HEK293T (cell line): ENCODE results near the gene ZNF488.

Experiments used
- ARNT ChIP-seq: fragments of 450-650 bp; IDR thresholded peaks from 2 replicates; pipeline ENCODE4 v1.6.1; 2017; ENCODE audit warnings: mild to moderate bottlenecking
- BHLHE40 ChIP-seq: fragments of 450-650 bp; IDR thresholded peaks from 2 replicates; pipeline ENCODE4 v1.6.1; 2016; ENCODE audit warnings: mild to moderate bottlenecking, moderate library complexity, borderline replicate concordance
- ELF4 ChIP-seq: fragments of 450-650 bp; IDR thresholded peaks from 2 replicates; pipeline ENCODE4 v1.6.1; 2017; ENCODE audit warnings: antibody characterized with exemption
- FOXK2 ChIP-seq: fragments of 450-650 bp; IDR thresholded peaks from 2 replicates; pipeline ENCODE4 v1.6.1; 2016; ENCODE audit warnings: mild to moderate bottlenecking
- FOXM1 ChIP-seq: fragments of 450-650 bp; IDR thresholded peaks from 2 replicates; pipeline ENCODE4 v1.6.1; 2017; ENCODE audit warnings: mild to moderate bottlenecking, borderline replicate concordance
- HDGF ChIP-seq: fragments of 450-650 bp; IDR thresholded peaks from 2 replicates; pipeline ENCODE4 v1.6.1; 2017; ENCODE audit warnings: antibody characterized with exemption, borderline replicate concordance
- LEF1 ChIP-seq: fragments of 450-650 bp; IDR thresholded peaks from 2 replicates; pipeline ENCODE4 v1.6.1; 2017; ENCODE audit warnings: mild to moderate bottlenecking, borderline replicate concordance
- NFRKB ChIP-seq: fragments of 450-650 bp; IDR thresholded peaks from 2 replicates; pipeline ENCODE4 v1.6.1; 2016; ENCODE audit warnings: mild to moderate bottlenecking, moderate library complexity
- SP1 ChIP-seq: fragments of 450-650 bp; IDR thresholded peaks from 2 replicates; pipeline ENCODE4 v1.6.1; 2017
- TARDBP ChIP-seq: fragments of 450-650 bp; IDR thresholded peaks from 2 replicates; pipeline ENCODE4 v1.6.1; 2016
- ZNF384 ChIP-seq: fragments of 450-650 bp; IDR thresholded peaks from 2 replicates; pipeline ENCODE4 v1.6.1; 2016

DNA sequence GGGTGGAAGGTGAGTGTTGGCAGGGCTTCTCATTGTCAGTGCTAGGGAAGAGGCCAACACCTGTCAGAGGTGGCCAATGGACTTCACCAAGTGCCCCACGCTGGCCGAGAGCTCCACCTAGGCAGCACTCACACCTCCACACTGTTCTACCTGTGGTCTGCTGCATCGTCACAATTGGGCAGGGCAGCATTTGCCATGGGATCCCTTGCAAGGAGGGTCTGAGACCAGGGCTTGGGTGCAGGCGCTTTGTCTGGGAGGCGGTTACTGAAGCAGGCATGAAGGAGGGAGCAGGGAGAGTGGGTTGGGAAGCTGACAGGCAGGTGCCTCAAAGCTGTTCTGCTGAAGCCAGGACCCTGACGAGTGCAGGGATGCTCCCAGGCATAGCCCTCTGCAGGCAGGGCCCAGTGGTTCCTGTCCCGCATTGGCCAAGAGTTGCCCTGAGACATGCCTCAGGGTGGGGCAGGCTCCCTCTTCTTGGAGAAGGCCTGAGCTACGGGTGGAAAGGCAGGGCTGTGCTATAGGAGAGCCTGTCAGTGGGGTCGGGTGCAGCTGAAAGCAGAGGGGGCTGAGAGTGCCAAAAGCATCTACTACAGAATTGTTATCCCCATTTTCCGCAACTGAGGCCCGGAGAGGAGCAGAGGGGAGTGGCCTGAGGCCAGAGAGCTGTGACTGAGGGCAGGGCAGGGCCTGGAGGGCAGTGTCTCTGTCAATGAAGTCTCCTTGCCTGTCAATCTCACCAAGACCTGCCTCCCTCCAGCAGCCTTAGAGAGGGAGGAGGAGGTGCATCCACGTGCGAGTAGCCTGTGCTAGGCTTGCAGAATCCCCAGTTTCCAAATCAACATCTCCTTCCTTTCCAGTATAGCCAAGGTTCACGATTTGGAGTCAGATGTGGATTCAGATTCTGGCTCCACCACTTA, 31.9 kb downstream of the ZNF488 start:
- no peak for TF ChIP-seq FOXK2
- no peak for TF ChIP-seq HDGF
- no peak for TF ChIP-seq LEF1
- no peak for TF ChIP-seq ZNF384
- no peak for TF ChIP-seq NFRKB
- no peak for TF ChIP-seq ARNT
- TF ChIP-seq ELF4: no peak
- no peak for TF ChIP-seq SP1
- no peak for TF ChIP-seq FOXM1
- TF ChIP-seq TARDBP: no peak
- no peak for TF ChIP-seq BHLHE40
